Jurkat, Clone E6-1 (cell line): ENCODE measurements around the gene RNU11.
"Not testable (repeated sequence)": the region's sequence is repeated elsewhere in the genome, so short reads cannot be mapped to it uniquely, and the experiment has no call there.

Source experiments
- DNase-seq: peaks from one replicate; pipeline ENCODE4 v3.0.0-alpha.2; 2011; ENCODE audit warnings: low read depth, low spot score
- H3K4me3 ChIP-seq: 2 replicates; pipeline ENCODE4 v1.5.1; 2011; ENCODE audit warnings: mild to moderate bottlenecking, low read length, control low read depth, moderate library complexity

Gene RNU11

DNA sequence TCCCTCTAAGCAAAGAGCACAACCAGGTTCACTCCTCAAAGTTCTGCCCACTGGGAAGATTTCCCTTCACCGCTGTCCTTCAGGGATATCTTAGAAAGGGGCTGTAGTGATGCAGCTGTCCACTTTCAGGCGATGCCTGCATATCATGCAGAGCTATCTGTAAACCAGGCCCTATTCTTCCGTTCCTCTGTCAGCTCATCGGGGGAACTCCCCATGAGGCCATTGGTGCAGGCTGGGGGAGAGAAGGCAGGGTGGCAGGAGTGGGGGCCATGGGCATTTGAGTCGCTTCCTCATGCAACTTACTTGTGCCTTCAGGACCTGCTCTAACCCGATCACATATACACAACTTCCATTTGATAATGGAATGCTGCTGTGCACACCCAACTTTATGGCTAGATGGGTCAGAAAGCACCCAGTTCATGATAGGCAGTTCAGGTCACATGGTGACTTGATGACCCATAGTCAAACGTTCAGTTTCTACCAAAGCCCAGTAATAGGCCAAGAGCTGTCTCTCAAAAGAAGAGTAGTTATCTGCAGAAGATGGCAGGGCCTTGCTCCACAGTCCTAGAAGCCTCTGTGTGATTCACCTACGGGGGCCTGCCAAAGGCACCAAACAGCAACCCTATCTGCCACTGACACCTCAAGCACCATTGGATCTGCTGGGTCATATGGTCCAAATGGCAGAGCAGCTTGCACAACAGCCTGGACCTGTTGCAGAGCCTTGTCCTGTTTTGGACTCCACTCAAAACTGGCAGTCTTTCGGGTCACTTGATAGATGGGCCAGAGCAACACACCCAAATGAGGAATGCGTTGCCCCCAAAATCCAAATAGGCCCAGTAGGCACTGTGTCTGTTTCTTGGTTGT is 7.3 kb downstream of the RNU11 start:
- not testable (repeated sequence) for DNase-seq, H3K4me3 ChIP-seq

DNA sequence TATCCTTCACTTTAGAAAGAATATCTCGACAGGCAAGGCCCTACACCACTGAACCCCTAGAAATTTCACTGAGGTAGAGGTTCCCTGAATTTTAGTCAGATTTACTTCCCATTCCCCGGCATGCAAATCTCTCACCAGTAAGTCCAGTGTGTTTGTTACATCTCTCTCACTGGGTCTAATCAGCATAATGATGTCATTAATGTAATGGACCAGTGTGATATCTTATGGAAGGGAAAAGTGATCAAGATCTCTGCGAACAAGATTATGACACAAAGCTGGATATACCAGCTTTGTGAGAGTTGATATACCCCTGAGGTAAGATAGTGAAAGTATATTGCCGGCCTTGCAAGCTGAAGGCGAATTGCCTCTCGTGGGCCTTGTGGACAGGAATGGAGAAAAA is 7.9 kb downstream of the RNU11 start:
- no peak overlapping the region for H3K4me3 ChIP-seq
- DNase-seq, result no peak

DNA sequence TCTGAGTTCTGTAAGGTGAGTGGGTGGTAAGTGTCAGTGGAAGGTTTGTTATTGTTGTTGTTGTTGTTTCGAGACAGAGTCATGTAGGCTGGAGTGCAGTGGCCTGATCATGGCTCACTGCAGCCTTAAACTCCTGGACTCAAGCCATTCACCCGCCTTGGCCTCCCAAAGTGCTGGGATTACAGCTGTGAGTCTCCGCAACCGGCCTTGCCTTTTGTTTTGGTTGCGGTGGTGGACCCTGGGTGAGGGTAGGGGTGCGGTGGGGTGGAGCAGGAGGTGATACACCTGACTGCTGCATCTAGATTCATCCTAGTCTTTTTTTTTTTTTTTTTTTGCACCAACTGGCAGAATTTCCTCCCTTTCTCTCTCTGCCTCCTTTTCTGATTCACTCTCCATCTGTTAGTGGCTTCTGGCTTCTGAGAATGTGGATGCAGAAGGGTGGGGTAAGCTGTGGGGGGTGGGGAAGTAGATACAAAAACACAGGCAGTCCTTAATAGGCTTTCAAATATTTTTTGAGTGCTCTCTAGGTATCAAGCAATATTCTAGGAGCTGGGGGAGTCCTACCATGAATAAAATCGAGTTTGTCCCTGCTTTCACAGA is 15.6 kb downstream of the RNU11 start:
- no peak overlapping the region for H3K4me3 ChIP-seq
- DNase-seq, result no peak

DNA sequence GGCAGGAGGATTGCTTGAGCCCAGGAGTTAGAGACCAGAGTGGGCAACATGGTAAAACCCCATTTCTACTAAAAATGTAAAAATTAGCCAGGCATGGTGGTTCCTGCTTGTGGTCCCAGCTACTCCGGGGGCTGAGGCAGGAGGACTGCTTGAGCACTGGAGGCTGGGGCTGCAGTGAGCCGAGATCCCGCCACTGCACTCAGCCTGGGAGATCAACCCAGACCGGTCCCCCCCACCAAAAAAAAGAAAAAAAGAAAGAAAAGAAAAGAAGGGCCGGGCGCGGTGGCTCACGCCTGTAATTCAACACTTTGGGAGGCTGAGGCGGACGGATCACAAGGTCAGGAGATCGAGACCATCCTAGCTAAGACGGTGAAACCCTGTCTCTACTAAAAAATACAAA is 18.4 kb downstream of the RNU11 start:
- no peak for DNase-seq

DNA sequence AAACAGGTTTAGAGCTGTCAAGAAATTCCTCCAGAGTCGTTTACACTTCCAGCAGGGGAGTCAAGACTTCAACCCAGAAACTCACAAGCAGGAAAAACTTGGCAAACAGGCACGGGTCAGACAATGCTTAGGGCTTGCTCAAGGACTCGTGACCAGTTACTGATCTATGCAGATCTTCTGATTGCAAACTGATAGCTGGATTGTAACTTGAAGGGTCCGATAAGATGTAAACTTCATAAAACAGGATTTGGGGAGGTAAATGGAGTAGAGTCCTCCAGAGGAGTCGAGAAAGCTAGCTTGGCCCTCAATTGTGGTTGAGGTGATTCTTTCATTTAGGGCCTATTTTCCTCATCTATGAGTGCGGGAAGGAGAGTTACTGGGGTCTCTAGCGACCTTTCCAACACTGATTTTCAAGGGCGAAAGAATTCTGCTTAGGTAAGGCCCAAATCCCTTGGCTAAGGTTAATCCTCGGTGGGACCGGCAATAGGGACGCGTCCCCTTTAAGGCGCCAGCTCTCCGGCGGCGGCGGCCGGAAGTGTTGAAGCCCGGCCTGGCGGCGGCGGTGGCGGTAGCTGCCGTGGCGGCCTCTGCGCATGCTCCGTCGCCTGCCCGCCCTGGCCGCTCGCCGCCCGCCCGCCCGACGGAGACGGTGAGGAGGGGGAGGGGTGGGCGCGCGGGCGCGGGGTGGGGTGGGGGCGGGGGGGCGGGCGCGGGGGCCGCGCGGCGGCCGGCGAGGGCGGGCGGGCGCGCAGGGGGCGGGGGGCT is 20.0 kb downstream of the RNU11 start, which contains the start of gene GMEB1:
TSS of gene GMEB1 (plus strand) at position 594 of the 765 bp plus-strand sequence. CDS start 14,829 bp downstream, outside the sequence.
- peak; percentile 77 for DNase-seq
- peak within 1 kb of the TSS; percentile 87 for H3K4me3 ChIP-seq

More for the DNA sequence above, 18.4 kb downstream of the RNU11 start:
- no peak overlapping the region for H3K4me3 ChIP-seq

DNA sequence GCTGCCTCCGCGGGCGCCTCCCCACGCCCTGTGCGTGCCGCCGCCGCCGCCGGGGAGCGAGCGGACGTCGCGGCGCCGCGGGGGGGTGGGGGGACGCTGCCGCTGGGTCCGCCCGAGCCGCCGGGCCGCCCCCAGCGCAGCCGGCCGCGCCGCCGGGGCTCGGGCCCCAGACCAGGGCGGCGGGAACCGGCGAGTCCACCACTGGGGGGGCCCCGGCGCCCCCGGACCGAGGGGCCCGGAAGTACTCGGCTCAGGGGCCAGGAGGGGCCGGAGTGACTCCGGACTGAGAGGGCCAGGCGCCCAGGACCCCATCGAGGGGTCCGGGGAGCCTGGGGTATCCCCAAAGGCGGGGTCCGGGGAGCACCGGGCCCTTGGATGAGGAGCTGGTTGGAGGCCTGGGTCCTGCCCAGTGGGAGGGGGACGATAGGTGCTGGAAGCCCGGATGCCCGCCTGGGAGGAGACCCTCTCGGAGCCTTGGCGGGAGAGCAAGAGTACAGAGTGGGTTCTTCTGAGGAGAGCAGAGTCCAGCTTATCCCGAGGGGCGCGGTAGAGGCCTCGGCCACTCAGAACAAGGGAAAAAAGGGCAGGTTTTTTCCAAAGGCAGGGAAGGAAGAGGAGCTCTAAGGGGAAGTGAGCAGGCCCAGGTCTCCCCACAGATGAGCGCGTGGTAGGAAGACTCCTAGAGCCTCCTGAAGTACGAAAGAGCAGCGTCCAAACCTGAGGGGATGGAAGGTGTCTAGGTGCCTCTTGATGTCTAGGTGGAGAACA is 20.7 kb downstream of the RNU11 start:
- DNase-seq, result no peak
- peak overlapping the region; percentile 54 for H3K4me3 ChIP-seq

DNA sequence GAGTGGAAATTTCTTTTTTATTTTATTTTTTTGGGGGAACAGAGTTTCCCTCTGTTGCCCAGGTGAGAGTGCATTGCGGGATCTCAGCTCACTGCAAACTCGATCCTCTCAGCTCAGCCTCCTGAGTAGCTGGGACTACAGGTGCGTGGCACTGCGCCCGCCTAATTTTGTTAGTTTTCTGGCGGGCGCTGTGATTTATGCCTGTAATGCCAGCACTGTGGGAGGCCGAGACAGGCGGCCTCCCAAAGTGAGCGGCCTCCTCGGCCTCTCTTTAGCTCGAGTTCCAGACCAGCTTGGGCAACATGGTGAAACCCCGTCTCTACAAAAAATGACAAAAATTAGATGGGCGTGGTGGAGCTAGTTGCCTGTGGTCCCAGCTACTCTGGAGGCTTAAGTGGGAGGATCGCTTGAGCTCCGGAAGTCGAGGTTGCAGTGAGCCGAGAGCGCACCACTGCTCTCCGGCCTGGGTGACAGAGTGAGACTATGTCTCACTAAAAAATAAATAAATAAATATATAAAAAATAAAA is 22.9 kb downstream of the RNU11 start:
- no peak overlapping the region for H3K4me3 ChIP-seq
- no peak for DNase-seq

DNA sequence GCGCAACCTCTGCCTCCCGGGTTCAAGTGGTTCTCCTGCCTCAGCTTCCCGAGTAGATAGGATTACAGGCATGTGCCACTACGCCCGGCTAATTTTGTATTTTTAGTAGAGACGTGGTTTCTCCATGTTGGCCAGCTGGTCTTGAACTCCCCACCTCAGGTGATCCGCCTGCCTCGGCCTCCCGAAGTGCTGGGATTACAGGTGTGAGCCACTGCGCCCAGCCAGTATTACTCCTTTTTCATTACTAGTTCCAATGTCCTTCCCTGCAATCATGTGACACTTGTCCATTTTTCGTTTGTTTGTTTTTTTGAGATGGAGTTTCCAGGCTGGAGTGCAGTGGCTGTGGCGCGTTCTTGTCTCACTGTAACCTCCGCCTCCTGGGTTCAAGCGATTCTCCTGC is 24.6 kb downstream of the RNU11 start:
- not testable (repeated sequence) for DNase-seq, H3K4me3 ChIP-seq

DNA sequence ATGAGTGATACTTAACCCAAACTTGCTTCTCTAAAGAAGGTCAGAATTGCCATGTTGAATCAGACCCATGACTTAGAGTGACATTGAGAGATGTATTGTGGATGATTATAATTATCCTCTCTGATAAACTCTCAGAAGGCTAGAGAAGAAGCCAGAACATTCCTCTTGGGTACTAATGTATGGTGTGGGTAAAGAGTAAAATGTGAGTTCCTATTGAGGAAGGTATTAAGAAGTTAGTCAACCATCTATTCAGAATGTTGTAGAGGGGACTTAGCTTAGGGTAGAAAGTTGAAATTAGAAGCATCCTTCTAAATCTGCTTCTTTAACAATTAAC is 27.5 kb downstream of the RNU11 start:
- no peak for DNase-seq

DNA sequence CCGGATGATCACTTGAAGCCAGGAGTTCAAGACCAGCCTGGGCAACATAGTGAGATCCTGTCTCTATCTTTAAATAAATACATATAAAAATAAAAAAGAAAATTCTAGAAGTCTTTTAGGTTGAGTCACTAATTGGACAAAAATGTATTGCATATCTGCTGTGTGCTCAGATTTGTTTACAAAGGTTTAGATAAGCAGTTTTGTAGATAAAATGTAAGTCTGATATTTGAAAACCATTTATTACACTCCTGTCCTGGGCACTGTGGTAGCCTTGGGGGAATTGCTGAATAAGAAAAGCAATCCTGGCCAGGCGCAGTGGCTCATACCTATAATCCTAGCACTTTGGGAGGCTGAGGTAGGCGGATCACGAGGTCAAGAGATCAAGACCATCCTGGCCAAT is 31.8 kb downstream of the RNU11 start:
- DNase-seq, result no peak
- H3K4me3 ChIP-seq, result no peak overlapping the region

More for the DNA sequence above, 27.5 kb downstream of the RNU11 start:
- H3K4me3 ChIP-seq, result no peak overlapping the region

DNA sequence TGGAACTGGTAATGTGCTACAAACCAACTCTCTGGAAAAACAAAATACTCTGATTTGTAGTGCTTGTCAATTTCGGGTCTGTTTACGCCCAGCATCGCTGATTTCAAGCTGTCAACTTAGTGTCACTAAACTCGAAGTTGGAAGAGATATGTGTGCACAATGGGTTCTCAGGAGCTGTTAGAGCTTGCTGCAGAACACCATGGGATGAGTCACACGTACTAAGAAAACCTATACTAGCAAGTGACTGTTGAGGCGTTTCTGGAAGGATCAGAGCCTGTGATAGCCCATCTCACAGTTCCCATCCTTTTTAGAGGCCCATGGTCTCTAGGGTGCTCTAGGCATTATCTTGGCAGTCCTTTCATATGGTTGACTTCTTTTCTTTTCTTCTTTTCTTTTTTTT is 34.4 kb downstream of the RNU11 start:
- DNase-seq, result no peak

DNA sequence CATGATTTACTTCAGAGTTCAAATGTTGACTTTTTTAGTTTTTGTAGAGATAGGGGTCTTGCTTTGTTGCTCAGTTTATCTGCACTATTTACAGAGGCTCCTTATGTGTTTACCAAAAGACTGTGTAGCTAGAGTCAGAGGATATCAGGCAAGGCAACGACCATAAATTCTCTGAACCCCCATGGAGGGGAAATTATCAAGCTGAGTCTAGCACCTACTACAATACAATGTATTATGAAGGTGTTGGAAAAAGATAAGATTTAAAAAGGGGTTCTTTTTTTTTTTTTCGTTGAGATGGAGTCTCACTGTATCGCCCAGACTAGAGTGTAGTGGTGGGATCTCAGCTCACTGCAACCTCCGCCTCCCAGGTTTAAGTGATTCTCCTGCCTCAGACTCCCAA is 36.5 kb downstream of the RNU11 start:
- no peak overlapping the region for H3K4me3 ChIP-seq
- no peak for DNase-seq

More for the DNA sequence above, 34.4 kb downstream of the RNU11 start:
- H3K4me3 ChIP-seq, result no peak overlapping the region

DNA sequence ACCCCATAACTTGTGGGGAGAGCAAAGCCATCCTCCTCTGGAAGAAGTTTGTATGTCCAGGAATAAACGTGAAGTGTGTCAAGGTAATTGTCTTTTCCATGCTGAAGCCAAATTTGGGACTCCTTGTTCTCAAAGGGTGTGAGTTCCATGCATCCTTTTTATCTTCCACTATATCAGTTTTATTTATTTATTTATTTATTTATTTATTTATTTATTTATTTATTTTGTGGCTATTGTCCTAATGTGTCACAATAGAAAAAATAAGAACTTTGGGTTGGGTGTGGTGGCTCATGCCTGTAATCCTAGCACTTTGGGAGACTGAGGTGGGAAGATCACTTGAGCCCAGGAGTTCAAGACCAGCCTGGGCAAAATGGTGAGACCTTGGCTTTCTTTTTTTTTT is 43.2 kb downstream of the RNU11 start:
- H3K4me3 ChIP-seq, DNase-seq: not testable (repeated sequence)
